Adrenal gland (tissue), 12 donors: ENCODE data around the gene CDH10. TPM values are rescaled to one million over a fixed set of nuclear protein-coding genes. Genes with fewer than 3 reads are reported as not detected.

Source experiments
- DNase-seq, 7 donors: peaks; one replicate each; pipeline ENCODE4 v3.0.0-alpha.2; 2019 to 2020
- H3K27ac ChIP-seq, 5 donors: fragments of 200-600 bp; sonication (generic) in 4 of 5; 1 replicate in 3 of 5; 2 replicates in 2 of 5; pipeline versions ENCODE4 v1.5.1 to v1.8.0; 2016 to 2020; ENCODE audit warnings: mild to moderate bottlenecking in 1 of 5
- H3K27me3 ChIP-seq: fragments of 200-600 bp; 2 replicates; pipeline ENCODE4 v1.8.0; 2021
- H3K36me3 ChIP-seq, 2 donors: fragments of 200-600 bp; replicated peaks in 1 of 2; 1 replicate in 1 of 2; 2 replicates in 1 of 2; pipeline versions ENCODE4 v1.5.1 to v1.8.0; 2018 to 2022
- H3K4me1 ChIP-seq, 2 donors: fragments of 200-600 bp; replicated peaks in 1 of 2; 1 replicate in 1 of 2; 2 replicates in 1 of 2; pipeline versions ENCODE4 v1.5.1 to v1.8.0; 2018 to 2021
- H3K4me3 ChIP-seq, 4 donors: fragments of 200-600 bp; sonication (generic) in 3 of 4; one replicate each; pipeline ENCODE4 v1.5.1; 2016 to 2018
- H3K9me3 ChIP-seq, 3 donors: fragments of 200-600 bp; sonication (generic) in 1 of 3; replicated peaks in 1 of 3; 1 replicate in 2 of 3; 2 replicates in 1 of 3; pipeline versions ENCODE4 v1.5.1 to v1.8.0; 2016 to 2021
- CTCF ChIP-seq, 6 experiments: fragments of 450-650 bp in 4 of 6; fragments of 200-600 bp in 2 of 6; sonication (generic) in 1 of 6; IDR thresholded peaks; 1 replicate in 5 of 6; 2 replicates in 1 of 6; pipeline versions ENCODE4 v1.5.1 to v1.8.0; 2016 to 2021; ENCODE audit warnings: antibody characterized with exemption in 6 of 6, mild to moderate bottlenecking in 2 of 6, moderate library complexity in 1 of 6
- POLR2A ChIP-seq, 2 donors: fragments of 450-650 bp; IDR thresholded peaks; one replicate each; pipeline ENCODE4 v1.6.1; 2017; ENCODE audit warnings: antibody characterized with exemption in 2 of 2, mild to moderate bottlenecking in 2 of 2, moderate library complexity in 1 of 2
- WGBS, 4 donors: extraction: QIAGEN DNeasy Blood & Tissue Kit in 2 of 4; methylation state at CpG; one replicate each; pipeline versions ENCODE4 v1.1.5 to v1.1.7; 2013 to 2017; 5-methylcytosine and 5-hydroxymethylcytosine counted together
- intact Hi-C, 2 donors: fragments of 100-400 bp; cut with DNase I; formaldehyde crosslinking; loops; one replicate each; pipeline versions ENCODE4 v1.14.1 to v1.15.0; 2022 to 2023
- polyA plus RNA-seq, 3 donors: library from polyadenylated mRNA; stranded (reverse); fragments of 200-250 nt in 2 of 3; fragments of 350-450 nt in 1 of 3; fragmentation: Illumina TruSeq in 1 of 3; extraction: RNeasy Lipid Tissue Mini Kit (QIAGEN cat#74804) in 1 of 3; gene quantifications; one replicate each; pipeline ENCODE4 v1.2.3, GENCODE V29; 2013 to 2014
- total RNA-seq, 9 donors: library from RNA; depleted of rRNA in 4 of 9; stranded (reverse); fragments of >200 nt in 4 of 9; fragments of 120-200 nt in 1 of 9; fragmentation: NEBNext Ultra II Directional in 1 of 9; extraction: Animal tissue kit (Norgen Biotek cat#: 25700) in 1 of 9; gene quantifications; one replicate each; pipeline versions ENCODE4 v1.1.0 to v1.2.4, GENCODE V29; 2013 to 2023
- donor health status: healthy with polysubstance abuse.
- donor health status: Bipolar disorder and iron deficiency.
- donor health status: DM: yes; HTN: yes; CAD: no.
- donor health status: DM: no; HTN: no; CAD: no.
- donor health status: DM: no; HTN: no; CAD: no.
- donor health status: DM: yes; HTN: yes; CAD: no.

The CDH10 gene
- total and polyA plus RNA-seq, 12 donors = 0.15 to 4.4 (median 1.2) TPM; not detected in 2

DNA sequence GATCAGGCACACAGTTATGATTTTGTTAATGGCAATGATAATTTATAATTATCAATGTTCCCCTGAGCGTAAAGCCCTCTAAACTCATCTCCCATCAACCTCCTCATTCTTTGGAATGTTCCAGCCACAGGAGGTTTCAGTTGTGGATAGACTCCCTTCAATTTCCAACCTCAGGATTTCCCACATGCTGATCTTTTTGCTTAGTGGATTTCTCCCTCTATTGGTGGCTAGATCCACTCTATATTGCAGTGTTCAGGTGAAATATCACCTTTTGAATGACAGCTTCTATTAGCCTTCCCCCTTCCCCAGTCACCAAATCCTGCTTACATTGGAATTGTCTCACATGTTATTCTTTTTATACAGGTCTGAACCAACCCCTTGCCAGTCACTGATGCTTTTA, 113.9 kb downstream of the CDH10 start:
- TF ChIP-seq POLR2A (IDR thresholded peaks at IDR 0.05) = no peak
- TF ChIP-seq CTCF (IDR thresholded peaks at IDR 0.05) = no peak
- no peak overlapping the region for H3K4me3 ChIP-seq
- intact Hi-C loops = no loop called here
- H3K9me3 ChIP-seq = no peaks in the 10 kb centered on the region
- no peaks in the 10 kb centered on the region for H3K4me1 ChIP-seq
- DNase-seq = no peak
- H3K27me3 ChIP-seq = no peaks in the 10 kb centered on the region
- H3K36me3 ChIP-seq = no peaks in the 10 kb centered on the region
- H3K27ac ChIP-seq = no peak overlapping the region
- WGBS, 4 donors = 86 to 90% (median 88%) methylated on average over 1 of the region's 1 CpG

GRCh38 chr5:24525414-24525813, 119.4 kb downstream of the CDH10 start:
- 52 to 71% (median 66%) methylated on average over 7 of the region's 7 CpGs for WGBS, 4 donors
- no peaks in the 10 kb centered on the region for H3K4me1 ChIP-seq

GRCh38 chr5:24512423-24512822, 132.4 kb downstream of the CDH10 start:
- DNase-seq = no peak
- Histone ChIP-seq H3K27ac (no peak overlapping the region), H3K4me1 (no peaks in the 10 kb centered on the region), H3K27me3 (no peaks in the 10 kb centered on the region), H3K36me3 (no peaks in the 10 kb centered on the region), H3K4me3 (no peak overlapping the region), H3K9me3 (no peaks in the 10 kb centered on the region)
- intact Hi-C loops = no loop called here
- TF ChIP-seq CTCF (IDR thresholded peaks at IDR 0.05) (no peak), POLR2A (IDR thresholded peaks at IDR 0.05) (no peak)

More at GRCh38 chr5:24525414-24525813, 119.4 kb downstream of the CDH10 start:
- Histone ChIP-seq H3K4me3 (no peak overlapping the region), H3K36me3 (no peaks in the 10 kb centered on the region), H3K27ac (no peak overlapping the region), H3K9me3 (no peaks in the 10 kb centered on the region), H3K27me3 (no peaks in the 10 kb centered on the region)
- intact Hi-C loops = no loop called here
- TF ChIP-seq CTCF (IDR thresholded peaks at IDR 0.05) (no peak), POLR2A (IDR thresholded peaks at IDR 0.05) (no peak)
- no peak for DNase-seq

- Histone ChIP-seq H3K4me3 (no peak overlapping the region), H3K36me3 (no peaks in the 10 kb centered on the region), H3K9me3 (no peaks in the 10 kb centered on the region), H3K27me3 (no peaks in the 10 kb centered on the region), H3K4me1 (no peaks in the 10 kb centered on the region), H3K27ac (no peak overlapping the region)
- intact Hi-C loops = no loop called here
- no peak for TF ChIP-seq CTCF (IDR thresholded peaks at IDR 0.05)
- DNase-seq = no peak
Observed at GRCh38 chr5:24510523-24510988, 134.2 kb downstream of the CDH10 start.
